ENCODE data around the gene PAX5.

The PAX5 gene

DNA sequence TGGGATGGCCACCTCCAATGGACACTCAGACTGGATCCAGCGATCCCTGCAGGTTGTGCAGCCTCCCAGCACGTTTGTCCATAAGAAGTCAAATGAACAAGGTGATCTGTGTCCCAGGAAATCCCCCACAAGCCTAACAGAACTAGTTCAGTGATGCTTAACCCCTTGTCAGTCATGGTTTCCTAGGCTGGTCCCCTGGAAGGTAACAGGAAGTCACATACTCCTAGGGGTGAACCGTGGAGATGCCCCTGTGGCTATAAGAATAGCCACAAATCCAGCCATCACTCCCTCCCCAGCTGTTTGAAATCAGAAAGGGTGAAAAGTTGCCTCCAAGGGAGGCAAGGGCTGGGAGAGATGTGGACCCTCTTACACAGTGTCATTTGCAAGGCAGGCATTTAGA, 22.5 kb downstream of the PAX5 start:
- DNase-seq, result no peak

GRCh38 chr9:37010976-37011375, 23.1 kb downstream of the PAX5 start:
- DNase-seq, result no peak

- DNase-seq, result no peak
These were observed 23.9 kb downstream of the PAX5 start for GRCh38 chr9:37010180-37010579.

DNA sequence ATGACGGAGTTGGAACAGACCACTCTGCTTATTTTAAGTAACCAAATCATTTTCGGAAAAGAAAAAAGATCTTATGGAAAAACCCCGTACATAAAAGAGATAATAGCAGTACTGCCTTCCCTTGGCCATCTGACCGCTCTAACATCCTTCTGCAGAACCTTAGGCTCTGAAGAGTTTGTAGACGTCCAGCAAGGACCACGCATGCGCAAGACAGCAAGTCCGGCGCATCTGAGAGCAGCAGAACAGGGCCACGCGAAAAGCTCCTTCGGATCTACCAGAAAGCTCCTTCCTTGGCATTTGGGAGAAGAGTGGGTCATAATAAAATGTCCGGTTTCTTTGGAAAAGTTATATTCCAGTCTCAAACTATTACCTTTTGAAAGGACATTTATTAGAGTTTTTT, 26.8 kb downstream of the PAX5 start:
- no peak for DNase-seq

DNA sequence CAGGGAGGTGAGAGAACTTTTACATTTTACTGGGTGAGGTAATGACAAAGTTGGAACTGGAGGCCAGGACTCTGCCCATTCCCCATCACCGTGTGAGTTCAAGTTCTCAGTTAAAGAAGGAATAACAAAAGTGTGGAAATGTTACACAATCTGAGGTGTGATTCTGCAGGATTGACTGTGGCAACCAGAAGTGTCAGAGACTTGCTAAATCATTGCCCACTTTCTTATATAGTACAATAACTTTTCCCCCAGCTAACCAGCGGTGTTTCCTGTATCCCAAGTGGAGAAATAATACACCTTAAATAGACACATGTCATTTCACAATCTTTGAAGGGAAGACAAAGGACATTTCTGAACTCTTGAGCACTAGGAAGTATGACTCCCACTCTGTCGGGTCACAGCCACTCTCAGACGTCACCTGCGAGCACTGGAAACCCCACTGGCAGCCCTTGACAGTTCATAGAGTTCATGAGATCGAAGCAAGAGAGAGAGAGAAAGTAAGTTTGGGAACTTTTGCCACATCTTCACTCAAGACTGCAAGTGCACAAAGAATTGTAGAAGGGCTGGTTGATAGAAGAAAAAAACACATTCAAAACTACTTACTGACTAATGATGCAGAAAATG, 28.4 kb downstream of the PAX5 start:
- no peak for DNase-seq

- DNase-seq, result no peak
These were observed 29.6 kb downstream of the PAX5 start for GRCh38 chr9:37004424-37004935.

GRCh38 chr9:37002413-37003217, 31.5 kb downstream of the PAX5 start:
- no peak for DNase-seq

GRCh38 chr9:37002036-37002412, 32.0 kb downstream of the PAX5 start:
- DNase-seq, result no peak

GRCh38 chr9:37001459-37001858, 32.6 kb downstream of the PAX5 start:
- no peak for DNase-seq

- no peak for DNase-seq
These were observed 34.2 kb downstream of the PAX5 start for GRCh38 chr9:36999728-37000333.

DNA sequence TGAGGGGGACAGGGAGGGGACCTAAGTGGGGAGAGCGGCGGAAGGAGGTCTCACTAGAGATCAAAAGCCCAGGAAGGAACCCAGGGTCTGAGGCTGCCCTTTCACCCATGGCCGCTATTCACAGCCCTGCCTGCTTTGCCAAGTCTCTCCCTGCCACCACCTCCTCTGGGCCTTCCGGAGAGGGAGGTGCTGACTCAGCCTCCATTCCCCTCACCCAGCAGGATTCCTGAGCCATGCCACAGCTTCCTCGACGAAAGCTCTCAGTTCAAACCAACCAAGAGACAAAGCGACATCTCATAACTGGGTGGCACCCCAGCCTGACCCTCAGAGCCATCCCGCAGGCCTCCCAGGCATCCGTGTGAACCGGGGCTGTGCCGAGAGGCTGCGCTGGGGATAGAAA, 36.7 kb downstream of the PAX5 start:
- no peak for DNase-seq

DNA sequence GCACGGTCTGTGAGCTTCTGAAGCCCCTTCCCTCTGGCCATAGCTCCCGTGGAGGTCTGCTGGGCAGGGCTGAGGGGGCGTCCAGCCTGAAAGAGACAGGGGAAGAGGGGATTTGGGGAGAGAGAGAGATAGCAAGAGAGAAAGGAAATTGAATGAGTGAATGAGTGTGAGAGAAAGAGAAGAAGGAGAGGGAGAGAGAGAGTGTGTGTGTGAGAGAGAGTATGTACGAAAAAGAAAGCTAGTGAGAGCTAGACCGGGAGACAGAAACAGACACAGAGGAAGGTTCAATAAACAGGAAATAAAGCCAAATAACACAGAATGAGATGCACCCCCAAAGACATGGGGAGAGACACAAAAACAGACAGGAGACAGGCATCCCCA, 37.4 kb downstream of the PAX5 start:
- DNase-seq, result no peak

DNA sequence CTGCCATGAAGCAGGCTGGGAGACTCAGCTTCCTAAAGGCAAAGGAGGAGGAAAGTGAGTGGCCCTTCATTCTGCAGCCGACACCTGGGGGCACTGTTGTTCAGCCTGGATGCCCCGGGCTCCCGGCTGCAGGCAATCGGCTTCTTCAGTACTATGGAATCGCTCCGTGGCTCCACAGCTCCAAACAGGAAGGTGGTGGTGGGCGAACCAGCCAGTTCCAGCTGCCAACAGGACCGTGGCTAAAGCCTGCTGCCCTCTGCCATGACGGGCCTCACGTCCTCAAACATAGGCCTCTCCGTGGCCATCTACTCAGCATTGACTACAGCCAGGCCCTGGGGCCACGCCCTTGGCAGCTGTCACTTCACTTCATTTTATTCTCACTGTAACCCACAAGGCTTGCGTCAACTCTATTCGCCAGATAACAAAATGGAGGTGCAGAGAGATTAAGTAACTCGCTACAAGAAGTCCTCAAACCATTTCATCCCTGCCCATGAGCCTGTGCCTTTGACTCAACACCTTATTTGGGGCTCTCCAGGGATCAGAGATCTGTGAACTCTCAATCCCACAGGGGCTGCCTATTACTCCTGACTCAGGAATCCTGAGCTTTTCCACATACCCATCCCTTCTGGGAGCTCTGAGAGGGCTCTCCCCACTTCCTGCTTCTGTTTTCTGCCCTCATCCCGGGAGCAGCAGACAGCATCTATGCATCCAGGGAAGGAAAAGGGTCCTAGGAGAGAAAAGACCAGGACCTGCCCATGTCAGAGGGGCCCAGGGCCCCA, 38.0 kb downstream of the PAX5 start:
- peak in 6 of 14 donors; percentile 1 to 33 (median 6) for DNase-seq

GRCh38 chr9:36993933-36994764, 39.9 kb downstream of the PAX5 start:
- no peak for DNase-seq

GRCh38 chr9:36992501-36993316, 41.4 kb downstream of the PAX5 start:
- no peak for DNase-seq

GRCh38 chr9:36991516-36992134, 42.4 kb downstream of the PAX5 start:
- DNase-seq, result no peak

DNA sequence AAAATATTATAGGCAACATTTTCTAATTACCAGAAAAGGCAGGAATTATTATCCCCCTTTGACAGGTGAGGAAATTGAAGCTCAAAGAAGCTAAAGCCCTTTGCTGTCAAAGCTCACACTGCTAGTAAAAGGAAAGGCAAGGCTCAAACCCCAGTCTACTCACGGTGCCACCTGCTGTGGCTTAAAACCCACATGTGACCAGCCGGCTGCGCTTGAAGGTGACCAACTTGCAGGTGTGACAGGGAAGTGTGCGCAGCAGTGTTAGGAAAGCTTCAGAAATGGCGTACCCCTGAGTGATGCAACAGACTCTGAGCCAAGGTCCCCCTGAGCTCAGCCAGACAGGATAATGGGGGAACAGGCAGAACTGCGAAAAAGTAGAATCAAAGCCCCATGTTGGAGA, 45.2 kb downstream of the PAX5 start:
- DNase-seq, result no peak

DNA sequence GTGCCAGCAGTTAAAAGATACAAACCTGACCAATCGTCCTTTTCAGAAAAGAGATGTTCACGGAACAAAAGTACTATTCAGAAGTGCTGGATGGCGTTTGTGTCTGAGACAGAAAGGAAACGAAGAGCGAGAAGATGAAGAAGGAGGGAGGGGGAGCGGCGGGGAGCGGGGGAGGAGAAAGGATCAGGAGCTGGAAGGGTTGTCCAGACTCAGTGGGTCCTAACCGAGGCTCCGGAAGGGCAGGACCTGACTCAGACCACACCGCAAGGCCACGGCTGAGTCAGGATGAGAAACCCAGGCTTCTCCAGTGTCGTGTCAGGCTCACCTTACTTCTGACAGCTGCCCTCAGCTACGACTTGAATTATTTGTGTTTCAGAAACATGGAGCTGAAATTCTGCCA, 46.2 kb downstream of the PAX5 start:
- no peak for DNase-seq

GRCh38 chr9:36987409-36987808, 46.7 kb downstream of the PAX5 start:
- no peak for DNase-seq

Measured in C1 segment of cervical spinal cord (tissue), 14 donors.